HG03354 (cell line): ENCODE results near the gene MINPP1.
"Not testable (repeated sequence)": the region's sequence is repeated elsewhere in the genome, so short reads cannot be mapped to it uniquely, and the experiment has no call there.

Experiments used
- ATAC-seq: cut with Tn5 transposase; IDR thresholded peaks from one replicate; pipeline ENCODE4 v1.9.1; 2021; ENCODE audit warnings: mild to moderate bottlenecking; ENCODE audit not compliant: unreplicated experiment, poor library complexity, severe bottlenecking

Gene MINPP1

DNA sequence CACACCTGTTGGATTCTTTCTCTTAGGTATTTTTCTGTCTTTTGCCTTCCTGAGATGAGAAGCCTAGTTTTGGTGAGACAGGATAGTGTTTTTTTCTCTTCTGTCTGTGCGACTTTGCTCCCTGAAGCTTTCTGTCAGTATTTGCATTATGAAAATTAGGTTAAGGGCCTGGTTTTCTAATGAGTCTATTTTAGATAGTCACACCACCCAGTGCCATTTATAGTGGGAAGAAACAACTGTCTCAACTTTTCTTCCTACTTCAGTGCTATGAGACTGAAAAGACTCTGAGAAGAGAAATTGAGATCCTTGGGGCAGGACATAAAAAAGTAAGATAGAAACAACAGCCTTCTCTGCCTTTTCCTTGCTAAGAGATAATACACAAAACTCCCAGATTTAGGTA lies 53.6 kb downstream of the MINPP1 start:
- no peak for ATAC-seq

DNA sequence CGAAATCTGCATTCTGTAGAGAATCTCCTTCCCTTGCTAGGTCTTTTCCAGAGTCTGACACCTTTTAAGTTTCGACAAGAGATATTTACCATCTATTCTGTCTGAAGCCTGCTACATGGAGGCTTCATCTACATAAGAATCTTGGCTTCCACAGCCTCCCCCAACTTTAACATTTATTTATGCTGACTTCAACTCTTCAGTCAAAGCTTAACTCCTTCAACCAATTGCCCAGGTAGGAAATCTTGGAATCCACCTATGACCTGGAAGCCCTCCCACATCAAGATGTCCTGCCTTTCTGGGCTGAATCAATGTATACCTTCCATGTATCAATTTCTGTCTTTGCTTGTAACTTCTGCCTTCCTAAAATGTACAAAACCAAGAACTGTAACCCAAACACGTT lies 54.7 kb downstream of the MINPP1 start:
- ATAC-seq = no peak

DNA sequence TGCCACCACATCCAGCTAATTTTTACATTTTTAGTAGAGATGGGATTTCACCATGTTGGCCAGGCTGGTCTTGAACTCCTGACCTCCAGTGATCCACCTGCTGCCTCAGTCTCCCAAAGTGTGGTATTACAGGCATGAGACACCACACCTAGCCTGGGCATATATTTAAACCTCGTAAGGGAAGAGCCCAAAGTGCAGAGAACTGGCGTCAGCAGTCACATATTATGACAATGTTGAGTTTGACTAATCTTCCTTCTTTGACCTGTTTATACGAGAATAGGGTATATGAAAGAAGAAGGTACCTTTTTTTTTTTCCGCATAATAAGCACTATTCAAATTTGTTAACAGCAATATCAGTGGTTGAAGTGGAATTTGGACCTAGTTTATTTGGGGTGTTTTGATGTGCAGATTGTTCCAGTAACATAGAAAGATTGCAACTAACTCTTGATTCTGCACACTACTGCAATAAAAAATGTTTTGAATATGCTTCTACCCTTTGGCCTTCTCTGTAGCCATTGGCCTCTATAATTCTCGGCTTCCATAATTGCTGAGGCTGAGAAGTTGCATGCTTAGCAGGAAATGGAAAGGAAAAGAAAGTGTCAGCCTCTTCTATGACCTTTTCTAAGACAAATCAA lies 55.9 kb downstream of the MINPP1 start:
- ATAC-seq = no peak

DNA sequence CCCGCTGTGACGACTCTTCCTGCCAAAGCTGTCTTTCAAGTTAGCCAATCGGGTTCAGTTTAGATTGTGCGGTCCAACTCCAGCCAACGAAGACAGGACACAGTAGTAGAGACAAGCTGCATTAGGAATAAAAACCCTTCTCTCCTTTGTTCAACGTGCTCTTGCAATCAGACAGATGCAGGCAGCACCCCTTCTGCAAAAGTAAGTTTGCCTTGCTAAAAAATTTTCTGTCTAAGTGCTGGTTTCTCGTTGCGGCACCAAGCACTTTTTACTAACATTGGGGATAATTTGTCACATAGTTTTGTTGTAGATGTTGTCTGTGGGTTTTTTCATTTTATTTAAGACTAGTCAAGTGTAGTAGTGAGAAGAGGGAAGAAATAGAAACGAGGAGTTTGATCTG lies 58.1 kb downstream of the MINPP1 start:
- ATAC-seq = no peak

DNA sequence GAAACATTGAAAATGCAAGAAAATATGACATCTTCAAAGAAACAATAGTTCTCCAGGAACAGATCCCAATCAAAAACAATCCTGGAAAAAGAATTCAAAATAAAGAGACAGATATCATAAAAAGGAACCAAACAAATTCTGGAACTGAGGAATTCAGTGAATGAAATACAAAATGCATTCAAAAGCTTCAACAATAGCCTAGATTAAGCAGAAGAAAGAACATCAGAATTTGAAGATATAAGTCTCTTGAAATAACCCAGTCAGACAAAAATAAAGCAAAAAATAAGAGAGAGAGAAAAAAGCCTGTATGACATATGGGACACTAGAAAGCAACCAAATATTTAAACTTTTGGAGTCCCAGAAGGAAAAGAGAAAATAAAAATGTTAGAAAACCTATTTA lies 60.3 kb downstream of the MINPP1 start:
- ATAC-seq = no peak

DNA sequence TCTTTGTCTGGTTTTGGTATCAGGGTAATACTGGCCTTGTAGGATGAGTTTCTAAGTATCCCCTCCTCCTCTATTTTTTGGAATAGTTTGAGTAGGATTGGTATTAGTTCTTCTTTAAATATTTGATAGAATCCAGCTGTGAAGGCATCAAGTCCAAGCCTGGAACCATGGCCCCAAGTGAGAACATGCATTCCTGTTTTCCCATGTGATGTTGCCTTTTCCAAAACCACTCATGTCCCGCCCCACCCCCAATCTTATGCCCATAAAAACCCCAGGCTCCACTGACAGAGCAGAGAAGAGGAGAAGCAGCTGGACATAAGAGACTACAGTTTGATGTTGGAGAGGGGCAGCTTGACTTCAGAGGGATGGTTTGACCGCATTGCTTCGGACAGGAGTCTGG lies 71.2 kb downstream of the MINPP1 start:
- ATAC-seq = no peak

DNA sequence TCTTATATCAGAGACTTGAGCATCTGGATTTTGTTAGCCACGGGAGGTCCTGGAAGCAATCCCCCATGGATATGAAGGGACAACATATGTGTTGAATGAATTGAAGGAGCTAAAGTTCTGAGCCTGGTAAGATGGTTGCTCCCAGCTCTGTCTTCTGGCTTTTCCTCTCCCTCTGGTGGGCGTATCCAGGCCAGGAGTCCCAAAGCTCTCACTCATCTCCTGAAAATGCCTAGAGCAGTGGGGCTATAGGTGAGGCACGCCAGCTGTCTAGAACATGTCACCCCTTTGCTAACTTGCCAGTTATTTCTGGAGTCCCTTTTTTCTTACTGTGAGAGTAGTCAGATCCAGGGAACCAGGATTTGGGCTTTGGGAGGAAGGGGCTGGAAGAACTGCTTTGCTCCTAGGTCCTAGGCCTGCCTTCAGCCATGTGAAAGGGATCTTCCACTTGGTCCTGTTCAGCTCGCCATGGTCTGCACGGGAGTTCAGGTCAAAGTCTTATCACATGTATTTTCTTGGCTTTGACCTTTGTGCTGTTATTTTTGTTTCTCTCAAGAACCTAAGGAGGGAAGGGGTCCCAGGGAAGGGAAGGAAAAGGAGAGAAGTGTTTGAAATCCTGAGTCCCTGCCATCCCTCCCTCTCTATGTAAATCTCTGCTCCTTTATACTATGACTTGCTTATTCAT lies 73.6 kb downstream of the MINPP1 start:
- no peak for ATAC-seq

DNA sequence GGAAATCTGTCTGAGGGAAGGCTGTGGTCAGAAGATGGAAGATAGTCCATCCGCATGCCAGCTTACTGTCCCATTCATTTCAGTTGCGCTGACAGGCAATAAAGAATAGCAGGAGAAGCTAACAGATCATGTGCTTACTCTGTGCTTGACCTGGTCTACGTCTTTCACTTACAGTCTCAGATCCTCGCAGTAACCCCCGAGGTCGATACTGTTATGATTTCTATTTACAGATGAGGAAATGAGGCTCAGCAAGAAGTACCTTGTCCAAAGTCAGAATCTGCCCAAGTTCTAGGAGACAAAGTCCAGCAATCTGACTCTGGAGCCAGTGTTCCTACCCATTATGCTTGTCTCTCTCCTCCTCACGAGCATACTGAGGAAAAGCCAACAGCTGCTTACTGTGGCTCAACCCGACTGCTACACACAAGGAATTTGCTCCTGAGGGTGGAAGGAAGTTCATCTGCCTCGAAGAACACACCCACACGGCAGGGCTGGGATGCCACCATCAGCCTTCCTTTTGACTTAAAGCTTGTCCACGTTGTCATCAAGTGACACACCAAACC lies 74.2 kb downstream of the MINPP1 start:
- ATAC-seq = no peak

DNA sequence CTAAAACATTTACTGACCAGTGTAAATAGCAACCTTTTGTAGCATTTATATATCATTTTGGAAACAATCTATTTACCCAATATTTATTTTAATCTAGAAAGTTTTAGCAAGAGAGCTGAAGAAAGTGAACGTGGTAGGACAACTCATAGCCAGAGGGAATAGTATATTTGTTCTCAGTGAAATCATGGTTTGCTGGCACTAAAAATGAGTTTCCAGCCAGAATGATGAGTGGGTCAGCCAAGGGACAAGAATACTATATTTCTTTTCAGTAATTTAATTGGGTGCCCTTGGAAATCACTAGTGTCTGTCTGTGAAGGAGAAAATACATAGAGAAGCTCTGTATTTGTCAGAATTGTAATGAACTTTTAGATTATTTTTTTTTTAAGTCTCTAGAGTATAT lies 74.9 kb downstream of the MINPP1 start:
- ATAC-seq = no peak

DNA sequence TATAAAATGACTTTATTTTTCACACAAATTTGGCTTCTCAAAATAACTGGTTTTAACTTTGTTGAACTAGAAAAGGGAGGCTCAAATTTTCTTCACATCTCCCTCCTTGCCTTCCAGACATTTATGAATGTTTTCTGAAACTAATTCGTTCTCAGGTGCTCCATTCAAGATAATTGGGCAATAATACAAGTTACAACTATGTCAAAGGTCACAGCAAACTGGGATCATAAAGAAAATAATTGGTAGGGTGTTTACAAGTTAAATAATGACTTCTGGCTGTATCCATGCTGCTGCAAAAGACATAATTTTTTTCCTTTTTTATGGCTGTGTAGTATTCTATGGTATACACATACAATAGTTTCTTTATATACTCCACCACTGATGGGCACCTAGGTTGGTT lies 75.3 kb downstream of the MINPP1 start:
- ATAC-seq = no peak

DNA sequence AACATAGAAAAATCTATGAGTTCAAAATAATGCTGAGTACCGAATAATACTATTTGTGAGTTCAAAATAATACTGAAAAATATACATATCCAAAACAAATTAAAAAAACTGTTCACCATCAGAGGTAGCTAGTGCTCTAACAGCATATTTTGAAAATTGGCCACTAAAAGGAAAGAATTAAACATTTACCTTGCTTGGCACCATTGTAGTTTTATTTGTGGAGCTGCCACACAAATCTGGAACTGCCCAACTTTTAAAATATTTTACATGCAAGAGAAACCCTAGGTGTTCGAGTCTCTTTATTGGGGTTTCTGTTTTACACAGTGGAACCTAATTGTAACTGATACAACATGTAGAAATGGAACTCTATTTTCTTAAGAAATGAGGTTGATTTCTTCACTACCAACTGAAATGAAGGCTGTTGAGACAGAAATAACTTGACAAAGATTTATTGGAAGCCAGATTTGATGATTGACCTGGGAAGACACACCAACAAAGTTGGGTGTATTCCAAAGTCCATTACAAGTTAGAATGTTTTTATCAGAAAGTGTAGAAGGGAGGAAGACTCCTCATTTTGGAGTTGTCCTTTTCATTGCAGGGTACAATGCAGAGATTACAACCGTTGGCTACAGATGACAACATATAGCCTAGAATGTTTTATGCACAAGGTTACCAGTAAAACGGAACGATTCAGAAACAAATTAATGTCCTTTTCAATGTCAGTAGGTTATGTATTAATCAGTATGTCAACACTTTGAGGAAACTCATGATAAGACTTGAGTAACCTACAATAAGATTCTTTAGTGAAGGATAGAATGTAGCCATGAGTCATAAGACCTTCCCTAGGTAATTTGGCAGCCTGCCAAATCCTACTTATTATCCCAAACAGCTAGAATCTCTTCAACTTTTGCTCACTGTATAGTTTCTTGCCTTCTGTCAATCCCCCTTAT lies 81.1 kb downstream of the MINPP1 start:
- no peak for ATAC-seq

DNA sequence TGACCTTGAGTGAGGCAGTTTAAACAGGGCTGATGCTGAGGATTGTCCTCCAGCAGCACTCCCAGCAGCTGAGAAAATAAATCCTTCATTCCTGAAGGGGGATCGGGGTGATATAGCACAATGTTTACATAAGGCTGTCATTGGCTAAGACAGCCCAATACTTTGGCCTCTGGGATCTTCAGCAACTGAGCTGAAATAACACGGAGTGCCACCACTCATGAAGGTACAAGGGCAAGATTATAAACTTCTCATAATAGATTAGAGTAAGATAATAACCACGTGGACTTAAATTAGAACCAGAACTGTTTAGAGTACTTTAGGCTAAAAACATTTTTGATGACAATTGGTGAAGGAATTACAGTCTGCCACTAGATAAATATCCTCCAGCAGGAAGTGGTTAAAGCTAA lies 85.0 kb downstream of the MINPP1 start:
- ATAC-seq = no peak

DNA sequence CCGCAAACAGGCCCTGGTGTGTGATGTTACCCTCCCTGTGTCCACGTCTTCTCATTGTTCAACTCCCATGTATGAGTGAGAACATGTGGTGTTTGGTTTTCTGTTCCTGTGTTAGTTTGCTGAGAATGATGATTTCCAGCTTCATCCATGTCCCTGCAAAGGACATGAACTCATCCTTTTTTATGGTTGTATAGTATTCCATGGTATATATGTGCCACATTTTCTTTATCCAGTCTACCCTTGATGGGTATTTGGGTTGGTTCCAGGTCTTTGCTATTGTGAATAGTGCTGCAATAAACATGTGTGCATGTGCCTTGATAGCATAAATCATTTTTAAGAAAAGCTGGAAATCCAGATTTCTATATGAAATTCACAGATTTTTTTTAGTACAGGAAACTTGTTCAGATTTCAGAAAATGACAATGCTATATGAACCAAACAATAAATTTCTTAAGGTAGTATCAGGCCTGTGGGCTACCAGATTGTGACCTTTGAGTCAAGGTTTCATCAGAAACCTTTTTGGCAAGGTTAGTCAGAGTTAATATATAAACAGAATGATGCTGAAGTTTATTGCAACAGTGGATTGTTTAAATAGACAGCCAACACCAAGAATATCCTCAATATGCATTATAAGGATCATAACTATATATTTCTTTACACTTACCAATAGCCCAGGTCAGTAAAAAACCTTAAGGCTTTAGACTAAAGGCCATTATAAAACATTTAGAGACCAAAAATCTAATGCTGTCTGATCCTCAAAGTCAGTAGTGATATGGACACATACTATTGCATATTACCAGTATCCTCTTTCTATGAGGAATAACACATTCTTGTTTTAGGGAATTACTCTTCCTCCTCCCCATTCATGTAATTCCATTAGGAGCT lies 86.3 kb downstream of the MINPP1 start:
- ATAC-seq = no peak

DNA sequence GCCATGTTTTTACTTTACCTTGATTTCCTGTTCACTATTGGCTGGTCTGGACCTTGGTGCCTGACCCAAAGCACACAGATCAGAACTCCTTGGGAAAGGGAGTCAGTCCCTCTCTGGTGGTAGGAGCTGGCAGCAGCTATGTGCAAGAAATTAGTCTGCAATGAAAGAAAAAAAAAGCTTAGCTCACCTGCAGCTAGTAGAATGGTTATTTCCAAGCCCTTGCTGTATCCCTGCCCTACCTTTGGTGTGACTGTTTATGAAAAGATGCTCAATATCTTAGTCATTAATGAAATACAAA lies 86.8 kb downstream of the MINPP1 start:
- no peak for ATAC-seq

DNA sequence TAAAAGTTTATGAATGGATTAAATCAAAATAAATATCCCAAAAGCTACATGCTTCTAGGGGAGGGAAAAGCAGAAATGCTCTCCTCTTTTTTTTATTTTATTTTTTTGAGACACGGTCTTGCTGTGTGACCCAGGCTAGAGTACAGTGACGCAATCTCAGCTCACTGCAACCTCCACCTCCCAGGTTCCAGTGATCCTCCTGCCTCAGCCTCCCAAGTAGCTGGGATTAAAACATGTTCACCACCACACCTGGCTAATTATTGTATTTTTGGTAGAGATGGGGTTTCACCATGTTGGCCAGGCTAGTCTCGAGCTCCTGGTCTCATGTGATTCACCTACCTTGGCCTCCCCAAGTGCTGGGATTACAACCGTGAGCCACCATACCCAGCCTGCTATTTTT lies 88.2 kb downstream of the MINPP1 start:
- not testable (repeated sequence) for ATAC-seq

DNA sequence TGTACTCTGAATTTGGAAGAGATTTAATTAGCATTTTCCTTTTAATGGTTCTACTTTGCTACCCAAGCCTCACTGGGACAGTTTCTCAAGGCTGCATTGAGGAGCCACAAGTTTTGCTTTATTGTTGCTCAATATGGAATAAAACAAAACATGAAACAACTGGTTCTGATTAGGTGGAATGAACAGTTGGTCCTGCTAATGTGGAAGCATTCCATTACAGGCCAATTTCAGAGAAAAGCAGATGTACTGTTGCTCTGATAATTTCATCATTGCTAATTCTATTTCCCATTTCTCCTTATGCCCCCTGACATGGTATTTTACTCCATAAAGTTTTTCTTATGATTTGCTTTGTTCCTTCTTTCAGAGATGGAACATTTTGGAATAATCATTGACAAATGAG lies 89.0 kb downstream of the MINPP1 start:
- no peak for ATAC-seq

DNA sequence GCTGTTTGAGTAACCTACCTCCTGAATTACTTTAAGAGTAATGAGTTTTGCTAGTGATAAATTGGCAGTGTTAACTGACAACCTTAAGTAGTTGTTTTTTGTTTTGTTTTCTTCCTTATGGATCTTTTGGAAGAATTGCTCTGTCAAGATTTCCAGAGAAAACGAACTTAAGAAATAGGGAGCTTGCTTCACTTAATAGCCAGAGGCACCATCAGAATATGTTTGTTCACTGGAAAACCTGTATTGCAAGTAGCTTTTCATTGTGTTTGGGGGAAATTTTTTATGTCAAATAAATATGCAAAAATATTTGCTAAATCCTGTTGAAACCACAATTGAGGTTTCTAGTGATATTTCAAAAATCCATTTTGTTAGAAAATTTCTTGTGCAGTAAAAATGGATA lies 89.5 kb downstream of the MINPP1 start:
- no peak for ATAC-seq

DNA sequence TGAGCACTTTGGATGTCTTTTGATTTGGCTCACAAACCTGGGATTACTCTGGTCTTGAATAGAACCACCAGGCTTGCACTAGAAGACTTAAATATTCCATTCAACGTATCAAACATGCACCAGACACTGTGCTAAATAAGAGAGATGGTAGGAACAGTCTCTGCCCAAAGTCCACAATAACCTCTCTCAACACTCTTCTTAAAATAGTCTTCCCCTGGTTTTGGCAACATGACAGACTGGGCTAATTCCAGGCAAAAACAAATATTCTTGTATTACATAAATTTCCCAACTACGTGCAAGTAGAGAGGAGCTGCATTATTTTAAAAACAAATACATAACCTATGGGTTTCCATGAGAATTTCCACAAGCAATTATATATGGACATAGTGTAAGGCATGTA lies 90.2 kb downstream of the MINPP1 start:
- no peak for ATAC-seq

DNA sequence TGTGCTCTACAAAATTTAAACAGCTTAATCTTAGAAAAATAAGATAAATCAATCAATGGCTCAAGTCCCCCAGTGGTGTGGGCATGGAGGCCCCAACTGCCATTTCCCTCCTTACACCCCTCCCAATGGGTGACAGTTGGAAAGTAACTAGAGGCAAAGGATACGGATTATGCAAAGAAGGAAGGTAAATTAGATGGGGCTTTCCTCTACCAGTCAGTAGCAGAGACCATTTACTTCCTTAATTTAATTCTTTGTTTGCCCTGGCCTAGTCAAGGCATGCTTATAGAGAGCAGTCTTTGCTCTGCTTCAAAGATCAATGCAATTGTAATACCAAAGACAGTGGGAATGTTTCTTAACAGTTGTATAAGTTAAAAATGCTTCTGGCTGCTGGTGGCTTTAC lies 91.7 kb downstream of the MINPP1 start:
- ATAC-seq = no peak

DNA sequence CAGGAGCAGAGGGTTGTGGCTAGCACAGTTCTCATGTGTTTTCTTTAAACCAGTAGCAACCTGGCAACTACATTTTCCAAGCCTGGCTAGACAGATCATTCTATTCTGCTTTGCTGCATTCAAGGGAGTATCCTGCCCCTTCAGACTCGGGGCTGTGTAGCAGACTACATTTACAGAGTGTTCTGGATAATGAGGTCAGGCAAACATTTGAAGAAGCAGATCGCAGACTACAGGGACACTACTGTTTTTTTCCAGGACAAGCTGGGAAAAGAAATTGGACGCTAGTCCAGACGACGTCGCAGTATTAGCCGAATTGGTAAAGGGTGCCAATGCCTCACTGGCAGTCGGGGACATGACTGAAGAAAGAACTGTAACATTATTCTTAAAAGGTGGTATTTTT lies 94.0 kb downstream of the MINPP1 start:
- ATAC-seq = no peak
